GM12875 (cell line): ENCODE measurements around the gene BDKRB2.

Source experiments
- H3K4me3 ChIP-seq: one replicate; pipeline ENCODE4 v1.5.1; 2011; ENCODE audit warnings: low read depth, low read length, control low read depth
- TF ChIP-seq, protein P1 (sequence below): IDR thresholded peaks from 2 replicates; pipeline ENCODE4 v1.5.1; 2011; ENCODE audit warnings: low read depth, mild to moderate bottlenecking, control low read depth, inconsistent platforms, low read length, moderate library complexity, borderline replicate concordance; ENCODE audit not compliant: insufficient read depth

BDKRB2 gene

DNA sequence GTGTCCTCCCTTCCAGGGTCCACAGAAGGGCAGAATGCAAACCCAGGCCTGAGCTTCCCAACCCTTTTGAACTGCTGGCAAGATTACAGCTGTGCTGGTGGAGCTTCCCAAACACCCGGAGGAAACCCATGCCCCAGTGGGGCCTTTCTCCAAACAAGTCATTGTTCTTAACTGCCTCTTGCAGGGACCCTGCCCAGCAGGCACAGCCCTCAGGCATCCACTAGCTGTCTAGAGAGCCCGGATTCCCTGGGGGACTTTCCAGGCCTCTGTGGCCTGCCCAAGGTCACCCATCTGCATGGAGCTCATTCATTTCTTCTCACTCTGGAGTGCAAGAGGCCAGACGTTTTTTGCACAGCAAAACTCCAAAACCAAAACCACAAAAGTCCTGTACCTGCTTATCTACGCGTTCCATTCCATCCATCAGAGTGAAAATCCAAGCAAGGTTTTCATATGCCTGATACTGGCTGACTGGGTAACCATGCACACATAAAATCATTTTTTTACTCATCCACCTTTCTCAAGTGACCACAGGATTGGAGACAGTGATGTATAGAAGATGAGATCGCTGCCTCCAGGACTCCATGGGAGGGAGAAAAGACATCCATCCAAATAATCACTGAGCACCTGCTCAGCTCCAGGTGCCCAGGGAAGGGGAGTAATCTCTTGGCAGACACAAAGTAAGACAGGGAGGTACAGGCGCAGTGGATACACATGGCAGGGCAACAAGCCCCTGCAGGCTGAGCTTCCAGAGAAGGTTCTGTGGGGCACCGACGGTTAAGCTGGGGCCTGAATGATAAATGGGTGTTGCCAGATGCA, 17.2 kb upstream of the BDKRB2 start:
- H3K4me3 ChIP-seq: no peak overlapping the region
- TF ChIP-seq, protein P1, sequence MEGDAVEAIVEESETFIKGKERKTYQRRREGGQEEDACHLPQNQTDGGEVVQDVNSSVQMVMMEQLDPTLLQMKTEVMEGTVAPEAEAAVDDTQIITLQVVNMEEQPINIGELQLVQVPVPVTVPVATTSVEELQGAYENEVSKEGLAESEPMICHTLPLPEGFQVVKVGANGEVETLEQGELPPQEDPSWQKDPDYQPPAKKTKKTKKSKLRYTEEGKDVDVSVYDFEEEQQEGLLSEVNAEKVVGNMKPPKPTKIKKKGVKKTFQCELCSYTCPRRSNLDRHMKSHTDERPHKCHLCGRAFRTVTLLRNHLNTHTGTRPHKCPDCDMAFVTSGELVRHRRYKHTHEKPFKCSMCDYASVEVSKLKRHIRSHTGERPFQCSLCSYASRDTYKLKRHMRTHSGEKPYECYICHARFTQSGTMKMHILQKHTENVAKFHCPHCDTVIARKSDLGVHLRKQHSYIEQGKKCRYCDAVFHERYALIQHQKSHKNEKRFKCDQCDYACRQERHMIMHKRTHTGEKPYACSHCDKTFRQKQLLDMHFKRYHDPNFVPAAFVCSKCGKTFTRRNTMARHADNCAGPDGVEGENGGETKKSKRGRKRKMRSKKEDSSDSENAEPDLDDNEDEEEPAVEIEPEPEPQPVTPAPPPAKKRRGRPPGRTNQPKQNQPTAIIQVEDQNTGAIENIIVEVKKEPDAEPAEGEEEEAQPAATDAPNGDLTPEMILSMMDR: no peak

DNA sequence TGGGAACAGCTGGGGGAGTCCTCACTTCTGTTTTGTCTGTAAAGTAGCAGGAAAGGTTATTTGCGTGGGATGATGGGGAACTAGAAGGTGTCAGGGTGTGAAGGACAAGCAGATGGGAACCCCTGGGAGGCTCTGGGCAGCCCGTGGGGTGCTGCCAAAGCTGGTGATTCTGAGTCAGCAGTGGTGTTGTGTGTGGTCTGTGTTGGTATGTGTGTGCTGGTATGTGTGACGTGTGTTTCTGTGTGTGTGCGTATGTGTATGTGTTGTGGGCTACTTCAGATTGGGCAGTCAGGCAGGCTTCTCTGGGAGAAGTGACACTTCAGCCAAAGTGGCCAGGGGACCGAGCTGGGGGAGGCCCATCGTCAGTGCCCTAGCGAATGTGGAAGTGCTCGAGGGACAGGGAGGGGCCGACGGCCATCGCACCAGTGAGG, 15.3 kb upstream of the BDKRB2 start:
- H3K4me3 ChIP-seq: no peak overlapping the region
- TF ChIP-seq, protein P1: no peak

DNA sequence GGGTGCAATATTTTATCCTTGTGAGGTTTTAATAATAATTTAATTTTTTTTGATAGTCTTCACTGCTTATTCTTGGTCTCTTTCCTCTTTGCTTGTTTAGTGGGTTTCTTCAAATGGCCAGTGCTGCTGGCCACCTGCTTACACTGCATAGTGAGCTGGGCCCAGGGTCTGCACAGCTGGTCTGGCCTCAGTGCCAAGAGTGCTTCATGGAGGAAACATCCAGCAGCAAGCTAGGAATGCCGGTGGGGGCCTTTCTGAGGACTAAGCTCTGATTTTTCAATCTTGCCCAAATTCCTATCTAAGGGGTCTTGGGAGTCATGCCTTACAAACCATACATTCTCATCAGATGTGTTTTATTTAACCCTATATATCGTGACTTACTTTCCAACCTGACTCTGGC, 13.3 kb upstream of the BDKRB2 start:
- TF ChIP-seq, protein P1: no peak
- no peak overlapping the region for H3K4me3 ChIP-seq

DNA sequence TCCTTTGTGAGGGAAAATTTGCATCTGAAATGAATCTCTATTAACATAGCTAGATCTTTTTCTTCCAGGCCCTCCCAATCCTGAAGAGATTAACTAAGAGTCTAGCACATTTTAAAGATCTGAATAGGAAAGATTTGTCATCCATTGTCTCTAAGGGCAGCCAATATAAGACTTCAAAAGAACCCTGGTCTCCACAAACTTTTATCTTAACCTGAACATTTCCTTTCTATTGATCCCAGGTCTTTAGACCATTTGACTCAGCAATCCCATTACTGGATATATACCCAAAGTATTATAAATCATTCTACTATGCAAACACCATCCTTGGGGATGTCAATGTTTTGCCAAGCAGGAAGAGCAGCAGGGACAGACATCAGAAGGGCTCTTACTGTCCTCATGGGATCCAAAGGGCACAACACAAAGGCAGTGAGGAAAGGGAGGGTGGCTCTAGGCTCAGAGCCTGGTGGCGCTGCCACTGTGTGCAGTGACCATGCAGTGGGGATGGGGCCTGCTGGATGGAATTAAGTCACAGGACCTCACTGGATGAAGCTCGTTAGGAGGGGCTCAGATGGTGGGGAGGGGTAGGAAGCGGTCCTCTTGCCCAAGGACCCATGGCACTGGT, 12.7 kb upstream of the BDKRB2 start:
- TF ChIP-seq, protein P1: no peak

DNA sequence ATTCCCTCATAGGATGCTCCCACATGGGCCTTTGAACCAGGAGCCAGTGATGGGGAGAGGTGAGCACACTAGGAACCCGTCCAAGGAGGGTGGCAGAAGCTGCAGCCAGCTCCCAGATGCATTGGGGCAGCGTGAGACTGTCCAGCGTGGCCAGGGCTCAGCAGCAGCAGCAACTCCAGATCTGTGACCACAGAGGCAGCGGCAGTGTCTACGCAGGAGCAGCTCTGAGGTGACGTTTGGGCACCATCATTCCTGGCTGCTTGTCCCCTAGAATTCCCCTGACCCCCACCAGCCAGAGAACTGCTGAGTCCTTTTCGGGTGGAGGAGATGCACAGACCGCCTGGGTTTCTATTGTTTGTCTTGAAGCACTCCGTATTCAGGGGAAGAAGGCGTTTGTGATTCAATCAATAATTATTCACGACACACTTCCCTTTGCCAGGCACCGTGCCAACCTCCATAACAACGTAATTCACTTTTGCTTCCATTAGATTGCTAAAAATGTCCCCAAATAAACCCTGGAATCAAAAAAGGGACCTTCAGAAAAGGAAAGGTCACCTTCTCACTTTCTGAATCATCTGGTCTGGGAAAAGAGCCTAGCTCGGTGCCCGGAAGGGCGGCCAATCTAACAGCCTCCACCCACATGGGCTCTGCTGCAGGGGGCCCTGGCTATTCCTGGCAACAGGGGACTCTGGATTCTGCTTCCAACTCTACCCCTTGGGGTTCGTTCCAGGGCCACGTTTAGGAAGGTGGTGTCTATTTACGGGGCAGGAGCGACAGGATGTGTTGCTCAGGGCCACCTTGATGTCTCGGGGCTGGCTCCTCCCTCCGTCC, 11.4 kb upstream of the BDKRB2 start:
- H3K4me3 ChIP-seq: no peak overlapping the region
- TF ChIP-seq, protein P1: no peak

More for the DNA sequence above, 12.7 kb upstream of the BDKRB2 start:
- no peak overlapping the region for H3K4me3 ChIP-seq

DNA sequence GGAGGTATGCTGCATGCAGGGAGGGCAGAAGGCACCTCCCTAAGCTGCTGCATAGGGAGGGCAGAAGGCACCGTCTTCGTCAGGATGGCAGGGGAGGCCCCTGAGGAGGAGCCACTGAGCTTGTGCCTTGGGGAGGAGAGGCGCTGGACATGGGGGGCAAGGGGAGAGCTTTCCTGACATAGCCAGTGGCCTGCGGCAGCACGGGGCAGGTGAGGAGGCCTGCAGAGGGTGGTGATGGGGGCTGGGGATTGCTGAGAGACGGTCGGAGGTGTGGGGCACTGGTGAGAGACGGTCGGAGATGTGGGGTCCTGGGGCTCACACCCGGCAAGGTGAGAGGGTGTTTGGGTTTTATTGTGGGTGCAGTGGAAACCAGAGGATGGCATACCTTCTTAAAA, 10.4 kb upstream of the BDKRB2 start:
- no peak overlapping the region for H3K4me3 ChIP-seq
- TF ChIP-seq, protein P1: no peak
